ENCODE data around the gene CLCN7. TPM values are rescaled to one million over a fixed set of nuclear protein-coding genes. Genes with fewer than 3 reads are reported as not detected.

Gene CLCN7
- total RNA-seq, 1 experiment from 2014 or later = 64.0 TPM

DNA sequence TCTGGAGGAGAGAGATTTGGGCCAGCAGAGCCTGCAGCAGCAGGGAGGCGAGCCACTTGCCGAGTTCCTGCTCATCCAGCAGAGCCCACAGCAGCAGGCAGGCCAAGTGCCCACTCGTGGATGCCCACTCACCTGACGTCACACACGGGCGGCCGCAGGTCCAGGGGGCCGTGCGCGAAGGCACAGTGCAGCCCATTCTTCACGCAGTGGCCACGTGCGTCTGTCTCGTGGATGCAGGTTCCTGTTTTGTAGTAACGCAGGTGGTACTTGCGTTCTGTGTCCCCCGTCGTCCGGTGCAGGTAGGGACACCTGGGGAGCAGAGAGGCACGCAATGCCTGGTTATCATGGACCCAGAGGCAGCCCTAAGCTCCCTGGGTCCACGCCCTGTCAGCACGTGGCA lies 71.8 kb downstream of the CLCN7 start:
- TF ChIP-seq, protein P1, sequence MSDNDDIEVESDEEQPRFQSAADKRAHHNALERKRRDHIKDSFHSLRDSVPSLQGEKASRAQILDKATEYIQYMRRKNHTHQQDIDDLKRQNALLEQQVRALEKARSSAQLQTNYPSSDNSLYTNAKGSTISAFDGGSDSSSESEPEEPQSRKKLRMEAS (IDR thresholded peaks at IDR 0.05) = no peak
- TF ChIP-seq YY1 (IDR thresholded peaks at IDR 0.05; ENCODE audit: extremely low read depth, insufficient replicate concordance, low read depth, low read length) (no peak), EGR1 (IDR thresholded peaks at IDR 0.05; ENCODE audit: low read depth) (no peak), CTCF (IDR thresholded peaks at IDR 0.05 in 2 of 3, conservative IDR thresholded peaks at IDR 0.05 in 1 of 3; ENCODE audit: borderline replicate concordance in 1 of 3, insufficient read depth in 1 of 3, low read depth in 2 of 3, low read length in 2 of 3) (no peak), FOSL1 (IDR thresholded peaks at IDR 0.05; ENCODE audit: low read depth) (no peak), ATF3 (IDR thresholded peaks at IDR 0.05) (no peak), JUND (IDR thresholded peaks at IDR 0.05) (no peak), EZH2phosphoT487 (IDR thresholded peaks at IDR 0.05; ENCODE audit: borderline replicate concordance) (no peak), SRF (IDR thresholded peaks at IDR 0.05; ENCODE audit: low read depth) (no peak)
- no peaks in the 10 kb centered on the region for H3K27me3 ChIP-seq (ENCODE audit: insufficient read depth, low read length)
- POLR2A ChIA-PET = no interaction called here

More for the DNA sequence above, 71.8 kb downstream of the CLCN7 start:
- no TSS peak for BruUV-seq (replicated peaks)
- no peak overlapping the region for H3K4me3 ChIP-seq (replicated peaks in 1 of 2; ENCODE audit: low read depth in 1 of 2, low read length in 2 of 2)
- no peak overlapping the region for H3K9ac ChIP-seq (ENCODE audit: low read length)
- H3K4me1 ChIP-seq (ENCODE audit: control insufficient read depth in 1 of 2, insufficient read depth in 2 of 2, low read length in 2 of 2) = peaks cover 5% of the 10 kb centered on the region in 2 experiments
- RAD21 ChIA-PET (ENCODE audit: low non-redundant PET in 1 of 2, low total read pairs in 2 of 2, uncharacterized antibody in 2 of 2, unreplicated experiment in 2 of 2) = no interaction called here
- CTCF ChIA-PET = no interaction called here
- no peak for DNase-seq (ENCODE audit: low read depth, low spot score)
- H3K36me3 ChIP-seq (ENCODE audit: control insufficient read depth in 1 of 2, insufficient read depth in 2 of 2, low read length in 2 of 2) = no peaks in the 10 kb centered on the region
- H3K9me3 ChIP-seq (ENCODE audit: control insufficient read depth in 1 of 2, insufficient read depth in 1 of 2, low read depth in 1 of 2, low read length in 2 of 2) = no peaks in the 10 kb centered on the region
- no peak overlapping the region for H3K4me2 ChIP-seq (ENCODE audit: low read length)
- no peak overlapping the region for H2AFZ ChIP-seq (ENCODE audit: low read depth, low read length, poor library complexity, severe bottlenecking)
- no peak for ATAC-seq
- no peak overlapping the region for H3K27ac ChIP-seq (ENCODE audit: low read depth, low read length)
- no peaks in the 10 kb centered on the region for H4K20me1 ChIP-seq (ENCODE audit: insufficient read depth)
- H3K9me2 ChIP-seq (ENCODE audit: insufficient read depth) = no peaks in the 10 kb centered on the region
- intact Hi-C loops (cut with micrococcal nuclease) = no loop called here
- 0 out of 2 replicates have a peak, but pooled peaks cover 4% of the 10 kb centered on the region for H3K79me2 ChIP-seq (ENCODE audit: insufficient read depth, low read length)
